Subcutaneous abdominal adipose tissue (tissue), 5 donors: ENCODE results near the gene SHISAL1.
"Not testable (repeated sequence)": the region's sequence is repeated elsewhere in the genome, so short reads cannot be mapped to it uniquely, and the experiment has no call there.

ENCODE experiments used
- H3K27ac ChIP-seq: one replicate; pipeline ENCODE4 v1.7.0; 2013; ENCODE audit warnings: low read depth, mild to moderate bottlenecking, inconsistent platforms, low read length, moderate library complexity
- H3K27me3 ChIP-seq, 5 donors: one replicate each; pipeline ENCODE4 v1.7.0; 2013; ENCODE audit warnings: low read length in 5 of 5, inconsistent platforms in 1 of 5; ENCODE audit not compliant: control insufficient read depth in 5 of 5, insufficient read depth in 4 of 5
- H3K36me3 ChIP-seq, 5 donors: one replicate each; pipeline ENCODE4 v1.7.0; 2013; ENCODE audit warnings: low read length in 5 of 5; ENCODE audit not compliant: control insufficient read depth in 5 of 5, insufficient read depth in 5 of 5
- H3K4me1 ChIP-seq, 5 donors: one replicate each; pipeline ENCODE4 v1.7.0; 2013; ENCODE audit warnings: low read length in 5 of 5, mild to moderate bottlenecking in 3 of 5, moderate library complexity in 1 of 5; ENCODE audit not compliant: control insufficient read depth in 5 of 5, insufficient read depth in 5 of 5
- H3K4me3 ChIP-seq, 5 donors: one replicate each; pipeline ENCODE4 v1.7.0; 2013; ENCODE audit warnings: low read length in 5 of 5, low read depth in 1 of 5
- H3K9ac ChIP-seq, 5 donors: one replicate each; pipeline ENCODE4 v1.7.0; 2013; ENCODE audit warnings: low read length in 5 of 5, mild to moderate bottlenecking in 4 of 5, moderate library complexity in 3 of 5
- H3K9me3 ChIP-seq, 5 donors: one replicate each; pipeline ENCODE4 v1.7.0; 2013; ENCODE audit warnings: low read length in 5 of 5; ENCODE audit not compliant: control insufficient read depth in 5 of 5
- donor health status: healthy.
- donor health status: healthy.
- donor health status: healthy.
- donor health status: healthy.
- donor health status: healthy.

The SHISAL1 gene

GRCh38 chr22:44243761-44244160 lies 69.0 kb downstream of the SHISAL1 start:
- H3K36me3 ChIP-seq: no peaks in the 10 kb centered on the region
- H3K9me3 ChIP-seq: peaks cover 0 to 3% (median under 1%) of the 10 kb centered on the region in 5 donors
- no peak overlapping the region for H3K9ac ChIP-seq
- no peak overlapping the region for H3K4me3 ChIP-seq
- H3K27me3 ChIP-seq: peaks cover 12 to 32% (median 18%) of the 10 kb centered on the region in 5 donors
- no peak overlapping the region for H3K27ac ChIP-seq
- H3K4me1 ChIP-seq: no peaks in the 10 kb centered on the region

GRCh38 chr22:44242946-44243724 lies 69.6 kb downstream of the SHISAL1 start:
- Histone ChIP-seq H3K9ac (no peak overlapping the region), H3K4me3 (no peak overlapping the region), H3K4me1 (no peaks in the 10 kb centered on the region), H3K9me3 (no peaks in the 10 kb centered on the region), H3K27me3 (peaks cover 12 to 30% (median 18%) of the 10 kb centered on the region in 5 donors), H3K27ac (no peak overlapping the region), H3K36me3 (no peaks in the 10 kb centered on the region)

DNA sequence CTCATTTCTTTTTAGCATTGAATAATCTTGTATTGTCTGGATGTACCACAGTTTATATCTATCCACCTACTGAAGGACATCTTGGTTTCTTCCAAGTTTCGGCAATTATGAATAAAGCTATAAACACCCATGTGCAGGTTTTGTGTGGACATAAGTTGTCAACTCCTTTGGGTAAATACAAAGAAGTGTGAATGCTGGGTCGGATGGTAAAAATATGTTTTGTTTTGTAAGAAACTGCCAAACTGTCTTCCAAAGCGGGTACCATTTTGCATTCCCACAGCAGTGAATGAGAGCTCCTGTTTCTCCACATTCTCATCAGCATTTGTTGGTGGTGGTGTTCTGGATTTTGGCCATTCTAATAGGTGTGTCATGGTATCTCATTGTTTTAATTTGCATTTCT lies 71.6 kb downstream of the SHISAL1 start:
- H3K36me3 ChIP-seq, H3K9ac ChIP-seq, H3K9me3 ChIP-seq, H3K4me3 ChIP-seq, H3K4me1 ChIP-seq, H3K27ac ChIP-seq: not testable (repeated sequence)
- H3K27me3 ChIP-seq: peaks cover 12 to 18% (median 17%) of the 10 kb centered on the region in 5 donors

- no peak overlapping the region for H3K9ac ChIP-seq
- no peaks in the 10 kb centered on the region for H3K4me1 ChIP-seq
- H3K27me3 ChIP-seq: no peaks in the 10 kb centered on the region
- no peak overlapping the region for H3K27ac ChIP-seq
- peaks cover 0 to 6% (median 0%) of the 10 kb centered on the region in 5 donors for H3K9me3 ChIP-seq
- H3K36me3 ChIP-seq: no peaks in the 10 kb centered on the region
- no peak overlapping the region for H3K4me3 ChIP-seq
Observed at GRCh38 chr22:44237290-44237689, 75.5 kb downstream of the SHISAL1 start.

- not testable (repeated sequence) for H3K27ac ChIP-seq, H3K36me3 ChIP-seq, H3K4me1 ChIP-seq, H3K4me3 ChIP-seq, H3K9ac ChIP-seq, H3K27me3 ChIP-seq
- H3K9me3 ChIP-seq: peaks cover 2 to 15% (median 5%) of the 10 kb centered on the region in 5 donors
Observed at GRCh38 chr22:44234372-44234771, 78.4 kb downstream of the SHISAL1 start.

GRCh38 chr22:44231233-44231632 lies 81.5 kb downstream of the SHISAL1 start:
- H3K27me3 ChIP-seq: peaks cover 0 to 5% (median under 1%) of the 10 kb centered on the region in 5 donors
- H3K36me3 ChIP-seq: no peaks in the 10 kb centered on the region

GRCh38 chr22:44229809-44230208 lies 82.9 kb downstream of the SHISAL1 start:
- Histone ChIP-seq H3K9ac (no peak overlapping the region), H3K27me3 (peaks cover 0 to 17% (median 4%) of the 10 kb centered on the region in 5 donors), H3K9me3 (peaks cover 8 to 25% (median 18%) of the 10 kb centered on the region in 5 donors), H3K4me1 (no peaks in the 10 kb centered on the region), H3K27ac (no peak overlapping the region), H3K36me3 (no peaks in the 10 kb centered on the region), H3K4me3 (no peak overlapping the region)

More at GRCh38 chr22:44231233-44231632, 81.5 kb downstream of the SHISAL1 start:
- H3K4me3 ChIP-seq: no peak overlapping the region
- no peak overlapping the region for H3K9ac ChIP-seq
- no peaks in the 10 kb centered on the region for H3K4me1 ChIP-seq
- no peak overlapping the region for H3K27ac ChIP-seq
- H3K9me3 ChIP-seq: peaks cover 8 to 25% (median 18%) of the 10 kb centered on the region in 5 donors

GRCh38 chr22:44229331-44229730 lies 83.4 kb downstream of the SHISAL1 start:
- Histone ChIP-seq H3K4me3 (no peak overlapping the region), H3K36me3 (no peaks in the 10 kb centered on the region), H3K9me3 (peaks cover 8 to 25% (median 18%) of the 10 kb centered on the region in 5 donors), H3K4me1 (no peaks in the 10 kb centered on the region), H3K27ac (no peak overlapping the region), H3K9ac (no peak overlapping the region), H3K27me3 (peaks cover 0 to 17% (median 4%) of the 10 kb centered on the region in 5 donors)

DNA sequence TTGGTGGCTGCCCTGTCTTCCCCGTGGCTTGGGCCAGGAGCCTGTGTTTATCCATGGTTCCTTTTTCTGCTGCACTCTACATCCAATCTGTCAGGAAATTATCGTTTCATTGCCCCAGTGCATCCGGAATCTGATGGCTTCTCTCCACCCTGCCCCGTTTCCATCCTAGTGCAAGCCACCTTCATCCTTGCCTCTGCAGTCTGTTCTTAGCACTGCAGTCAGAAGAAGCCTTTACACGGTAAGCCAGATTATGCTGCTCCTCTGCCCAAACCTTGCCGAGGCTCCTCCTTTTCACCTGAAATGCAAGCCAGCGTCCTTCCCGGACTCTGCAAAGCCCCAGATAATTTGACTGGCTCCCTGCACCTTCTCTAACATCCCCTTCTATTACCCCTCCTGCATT lies 86.9 kb downstream of the SHISAL1 start:
- Histone ChIP-seq H3K4me3 (no peak overlapping the region), H3K9me3 (peaks cover 8 to 32% (median 22%) of the 10 kb centered on the region in 5 donors), H3K9ac (no peak overlapping the region), H3K36me3 (no peaks in the 10 kb centered on the region), H3K4me1 (no peaks in the 10 kb centered on the region), H3K27me3 (peaks cover 0 to 17% (median 4%) of the 10 kb centered on the region in 5 donors), H3K27ac (no peak overlapping the region)

GRCh38 chr22:44225091-44225689 lies 87.6 kb downstream of the SHISAL1 start:
- Histone ChIP-seq H3K4me1 (no peaks in the 10 kb centered on the region), H3K36me3 (no peaks in the 10 kb centered on the region), H3K9ac (no peak overlapping the region), H3K4me3 (no peak overlapping the region), H3K27me3 (peaks cover 0 to 17% (median 4%) of the 10 kb centered on the region in 5 donors), H3K27ac (no peak overlapping the region), H3K9me3 (peaks cover 8 to 31% (median 22%) of the 10 kb centered on the region in 5 donors)
